Activated naive CD4-positive, alpha-beta T cell treated with anti-CD3 and anti-CD28 coated beads, Interleukin-2, amount 50 U/mL, for 24 hours (primary cell): ENCODE results near the gene XIRP2.

Experiments used
- H3K27ac Mint-ChIP-seq: one replicate; pipeline ENCODE4 v1.8.0; 2021; ENCODE audit warnings: mild to moderate bottlenecking, mixed read lengths
- H3K27me3 Mint-ChIP-seq: one replicate; pipeline ENCODE4 v1.8.0; 2021; ENCODE audit warnings: mixed read lengths
- H3K36me3 Mint-ChIP-seq: one replicate; pipeline ENCODE4 v1.8.0; 2021; ENCODE audit warnings: mixed read lengths
- H3K4me1 Mint-ChIP-seq: one replicate; pipeline ENCODE4 v1.8.0; 2021; ENCODE audit warnings: mixed read lengths
- H3K4me3 Mint-ChIP-seq: one replicate; pipeline ENCODE4 v1.8.0; 2021; ENCODE audit warnings: mild to moderate bottlenecking, mixed read lengths
- H3K9me3 Mint-ChIP-seq: one replicate; pipeline ENCODE4 v1.8.0; 2021; ENCODE audit warnings: mixed read lengths

Gene XIRP2

GRCh38 chr2:167181688-167182087 lies 293.4 kb downstream of the XIRP2 start:
- no peaks in the 10 kb centered on the region for H3K4me1 Mint-ChIP-seq
- no peak overlapping the region for H3K27ac Mint-ChIP-seq
- H3K4me3 Mint-ChIP-seq = no peak overlapping the region
- H3K9me3 Mint-ChIP-seq = peaks cover 12% of the 10 kb centered on the region
- H3K36me3 Mint-ChIP-seq = no peaks in the 10 kb centered on the region
- H3K27me3 Mint-ChIP-seq = peaks cover 2% of the 10 kb centered on the region

- H3K27ac Mint-ChIP-seq = no peak overlapping the region
- H3K9me3 Mint-ChIP-seq = peaks cover 10% of the 10 kb centered on the region
- no peak overlapping the region for H3K4me3 Mint-ChIP-seq
- peaks cover 2% of the 10 kb centered on the region for H3K27me3 Mint-ChIP-seq
- no peaks in the 10 kb centered on the region for H3K4me1 Mint-ChIP-seq
- H3K36me3 Mint-ChIP-seq = no peaks in the 10 kb centered on the region
Measured at GRCh38 chr2:167182403-167182802, 294.1 kb downstream of the XIRP2 start.

- Mint-ChIP-seq H3K36me3 (no peaks in the 10 kb centered on the region), H3K9me3 (peaks cover 10% of the 10 kb centered on the region), H3K4me1 (no peaks in the 10 kb centered on the region), H3K27me3 (no peaks in the 10 kb centered on the region), H3K4me3 (no peak overlapping the region), H3K27ac (no peak overlapping the region)
Measured at GRCh38 chr2:167183931-167184330, 295.7 kb downstream of the XIRP2 start.

DNA sequence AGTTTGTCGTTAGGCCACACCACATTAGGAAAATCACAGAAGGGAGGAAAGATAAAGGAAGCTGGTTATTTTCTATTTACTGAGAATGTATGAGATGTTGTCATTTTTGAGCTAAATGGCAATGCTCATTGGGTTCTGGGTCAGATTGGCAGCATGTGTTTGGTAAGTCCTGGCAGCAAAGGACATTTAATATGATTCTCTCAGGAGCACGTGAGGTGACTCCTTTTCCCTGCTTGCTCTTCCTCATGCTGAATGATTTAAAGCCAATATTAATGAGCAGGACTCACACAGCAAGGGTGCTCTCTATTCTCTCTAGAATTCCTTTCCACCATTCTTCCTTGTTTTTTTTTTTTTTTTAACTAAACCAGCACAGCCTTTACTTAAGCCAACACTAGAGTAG lies 298.2 kb downstream of the XIRP2 start:
- H3K36me3 Mint-ChIP-seq = no peaks in the 10 kb centered on the region
- no peaks in the 10 kb centered on the region for H3K27me3 Mint-ChIP-seq
- no peak overlapping the region for H3K4me3 Mint-ChIP-seq
- H3K9me3 Mint-ChIP-seq = no peaks in the 10 kb centered on the region
- H3K27ac Mint-ChIP-seq = no peak overlapping the region
- H3K4me1 Mint-ChIP-seq = no peaks in the 10 kb centered on the region

- Mint-ChIP-seq H3K27me3 (no peaks in the 10 kb centered on the region), H3K36me3 (no peaks in the 10 kb centered on the region), H3K27ac (no peak overlapping the region), H3K4me3 (no peak overlapping the region), H3K4me1 (no peaks in the 10 kb centered on the region), H3K9me3 (no peaks in the 10 kb centered on the region)
Measured at GRCh38 chr2:167187049-167187727, 298.9 kb downstream of the XIRP2 start.

DNA sequence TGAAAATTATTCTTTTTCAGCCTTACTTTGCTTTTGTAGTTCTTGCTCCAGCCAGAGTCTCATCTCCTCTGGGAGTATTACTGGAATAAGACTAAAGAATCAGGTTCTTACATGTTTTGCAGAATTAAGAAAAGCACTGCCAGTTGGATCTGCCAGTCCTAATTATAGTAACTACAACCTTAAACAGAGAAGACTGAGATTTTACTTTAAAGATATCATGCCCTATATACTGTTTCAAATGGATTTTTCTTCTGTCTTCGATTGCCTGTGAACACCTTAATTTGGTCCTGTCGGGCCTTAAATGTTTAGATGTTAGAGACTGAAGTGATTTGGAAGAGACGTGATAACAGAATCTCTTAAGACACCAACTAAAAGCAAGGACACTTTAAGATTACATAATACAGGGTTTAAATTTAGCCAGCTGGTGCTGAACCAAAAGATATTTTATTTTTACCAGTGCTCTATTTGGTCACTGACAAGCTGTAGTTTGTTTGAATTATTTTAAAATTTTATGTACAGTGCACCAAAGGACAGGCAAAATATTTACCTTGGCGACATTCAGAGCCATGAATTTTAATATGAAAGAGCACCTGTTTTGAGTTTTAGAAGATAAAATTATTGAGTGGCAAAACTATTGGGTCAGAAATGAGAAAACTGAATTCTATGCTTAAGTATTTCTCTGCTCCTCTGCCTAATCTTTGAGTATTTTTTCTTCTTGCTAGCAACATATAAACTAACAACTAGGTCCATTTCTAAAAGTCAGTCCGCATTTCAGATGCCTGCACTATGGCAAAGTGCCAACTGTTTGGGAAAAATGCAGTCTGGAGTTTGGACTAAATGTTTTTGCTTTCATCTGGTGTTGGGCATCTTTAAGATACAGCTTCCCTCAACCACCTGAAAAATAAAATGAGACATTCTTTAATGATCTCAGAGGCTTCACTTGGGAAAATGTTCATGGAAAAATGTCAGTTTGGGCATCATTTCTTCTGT lies 300.0 kb downstream of the XIRP2 start:
- no peaks in the 10 kb centered on the region for H3K36me3 Mint-ChIP-seq
- H3K4me1 Mint-ChIP-seq = no peaks in the 10 kb centered on the region
- no peak overlapping the region for H3K27ac Mint-ChIP-seq
- no peak overlapping the region for H3K4me3 Mint-ChIP-seq
- no peaks in the 10 kb centered on the region for H3K27me3 Mint-ChIP-seq
- no peaks in the 10 kb centered on the region for H3K9me3 Mint-ChIP-seq

GRCh38 chr2:167190053-167190452 lies 301.8 kb downstream of the XIRP2 start:
- H3K36me3 Mint-ChIP-seq = no peaks in the 10 kb centered on the region
- no peak overlapping the region for H3K4me3 Mint-ChIP-seq
- H3K27ac Mint-ChIP-seq = no peak overlapping the region
- no peaks in the 10 kb centered on the region for H3K9me3 Mint-ChIP-seq
- no peaks in the 10 kb centered on the region for H3K27me3 Mint-ChIP-seq
- no peaks in the 10 kb centered on the region for H3K4me1 Mint-ChIP-seq

GRCh38 chr2:167191588-167191987 lies 303.3 kb downstream of the XIRP2 start:
- H3K27me3 Mint-ChIP-seq = no peaks in the 10 kb centered on the region
- H3K27ac Mint-ChIP-seq = no peak overlapping the region
- H3K36me3 Mint-ChIP-seq = no peaks in the 10 kb centered on the region
- H3K4me1 Mint-ChIP-seq = no peaks in the 10 kb centered on the region
- no peak overlapping the region for H3K4me3 Mint-ChIP-seq
- H3K9me3 Mint-ChIP-seq = no peaks in the 10 kb centered on the region

- Mint-ChIP-seq H3K9me3 (no peaks in the 10 kb centered on the region), H3K36me3 (no peaks in the 10 kb centered on the region), H3K27ac (no peak overlapping the region), H3K4me1 (no peaks in the 10 kb centered on the region), H3K4me3 (no peak overlapping the region), H3K27me3 (no peaks in the 10 kb centered on the region)
Measured at GRCh38 chr2:167192833-167193232, 304.6 kb downstream of the XIRP2 start.

DNA sequence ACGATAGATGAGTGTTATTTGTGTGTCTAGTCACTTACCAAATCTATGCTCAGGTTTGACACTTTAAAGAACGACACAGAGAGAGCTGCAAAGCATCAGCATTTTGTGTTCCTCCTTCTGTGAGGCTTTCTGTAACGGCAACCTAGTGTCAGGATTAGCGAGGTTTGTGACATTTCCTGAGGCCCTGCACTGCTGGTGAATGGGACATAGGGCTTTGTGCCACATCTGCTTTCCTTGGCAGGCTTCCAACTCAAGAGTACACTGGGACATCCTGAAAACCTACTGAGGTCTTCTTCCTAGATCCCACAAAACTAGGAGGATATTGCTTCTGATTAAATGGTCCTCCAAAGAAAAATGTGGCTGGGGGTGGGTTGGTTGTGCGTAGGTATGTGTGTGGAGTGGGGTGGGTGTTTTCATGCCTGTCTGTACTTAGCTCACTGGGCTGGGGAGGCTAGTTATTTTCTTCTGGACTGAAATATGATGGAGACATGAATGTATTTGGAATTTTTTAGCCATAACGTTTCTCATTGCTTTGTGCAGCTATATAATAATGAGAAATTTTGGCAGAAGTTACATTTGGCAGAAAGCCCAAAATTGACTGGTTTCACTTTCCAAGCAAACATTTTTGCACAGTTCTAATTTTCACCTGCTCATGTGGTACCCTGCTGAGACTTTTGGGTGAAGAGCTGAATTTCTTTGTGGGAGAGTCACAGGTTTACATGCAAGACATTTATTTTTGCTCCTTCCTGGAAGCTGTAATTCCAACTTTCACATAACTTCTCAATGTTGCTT lies 308.4 kb downstream of the XIRP2 start:
- Mint-ChIP-seq H3K36me3 (no peaks in the 10 kb centered on the region), H3K27ac (no peak overlapping the region), H3K4me3 (no peak overlapping the region), H3K27me3 (no peaks in the 10 kb centered on the region), H3K9me3 (no peaks in the 10 kb centered on the region), H3K4me1 (no peaks in the 10 kb centered on the region)

GRCh38 chr2:167198009-167198408 lies 309.7 kb downstream of the XIRP2 start:
- Mint-ChIP-seq H3K4me1 (no peaks in the 10 kb centered on the region), H3K9me3 (no peaks in the 10 kb centered on the region), H3K36me3 (no peaks in the 10 kb centered on the region), H3K27me3 (no peaks in the 10 kb centered on the region), H3K27ac (no peak overlapping the region), H3K4me3 (no peak overlapping the region)

- Mint-ChIP-seq H3K4me3 (no peak overlapping the region), H3K4me1 (no peaks in the 10 kb centered on the region), H3K27me3 (no peaks in the 10 kb centered on the region), H3K9me3 (no peaks in the 10 kb centered on the region), H3K27ac (no peak overlapping the region), H3K36me3 (no peaks in the 10 kb centered on the region)
Measured at GRCh38 chr2:167198576-167198975, 310.3 kb downstream of the XIRP2 start.

- Mint-ChIP-seq H3K4me1 (no peaks in the 10 kb centered on the region), H3K9me3 (no peaks in the 10 kb centered on the region)
Measured at GRCh38 chr2:167200019-167200418, 311.7 kb downstream of the XIRP2 start.

GRCh38 chr2:167209784-167210183 lies 321.5 kb downstream of the XIRP2 start:
- Mint-ChIP-seq H3K9me3 (no peaks in the 10 kb centered on the region), H3K4me1 (no peaks in the 10 kb centered on the region), H3K27ac (no peak overlapping the region), H3K4me3 (no peak overlapping the region), H3K27me3 (peaks cover 1% of the 10 kb centered on the region), H3K36me3 (no peaks in the 10 kb centered on the region)

More at GRCh38 chr2:167200019-167200418, 311.7 kb downstream of the XIRP2 start:
- H3K36me3 Mint-ChIP-seq = no peaks in the 10 kb centered on the region
- H3K27ac Mint-ChIP-seq = no peak overlapping the region
- H3K27me3 Mint-ChIP-seq = no peaks in the 10 kb centered on the region
- H3K4me3 Mint-ChIP-seq = no peak overlapping the region

DNA sequence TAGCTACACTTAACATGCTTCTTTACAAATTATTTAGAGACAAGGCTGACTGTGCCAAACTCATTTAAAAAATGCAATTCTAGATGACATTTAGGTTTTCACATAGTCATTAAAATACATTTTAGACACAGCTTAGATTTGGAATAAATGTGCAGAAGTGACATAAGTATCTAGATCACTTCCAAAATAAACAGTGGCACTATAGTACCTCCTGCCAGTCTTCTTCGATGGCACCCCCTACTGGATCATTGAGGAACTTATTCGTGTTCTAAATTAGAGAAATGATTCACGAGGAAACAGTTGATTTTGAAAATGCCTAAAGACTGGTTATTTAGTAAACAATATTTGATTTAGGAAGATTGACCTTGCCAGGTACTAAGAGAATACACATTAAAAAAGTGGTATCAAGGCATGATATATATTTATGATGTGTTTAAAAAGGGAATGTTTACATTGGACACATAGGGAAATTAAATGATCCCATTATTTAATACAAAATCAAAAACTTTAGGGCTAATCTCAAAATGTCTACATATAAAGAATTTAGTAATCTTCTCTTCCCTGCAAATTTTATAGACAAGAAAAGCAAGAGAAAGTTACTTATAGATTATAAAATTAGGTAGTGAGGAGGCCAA lies 323.9 kb downstream of the XIRP2 start:
- Mint-ChIP-seq H3K36me3 (no peaks in the 10 kb centered on the region), H3K9me3 (no peaks in the 10 kb centered on the region), H3K4me1 (no peaks in the 10 kb centered on the region), H3K27ac (no peak overlapping the region), H3K4me3 (no peak overlapping the region), H3K27me3 (peaks cover 1% of the 10 kb centered on the region)
